Measurements from ENCODE around the gene ZNF385B. TPM values are rescaled to one million over a fixed set of nuclear protein-coding genes. Genes with fewer than 3 reads are reported as not detected.

ZNF385B gene
- total RNA-seq, 2 donors from 2014 or later = not detected

DNA sequence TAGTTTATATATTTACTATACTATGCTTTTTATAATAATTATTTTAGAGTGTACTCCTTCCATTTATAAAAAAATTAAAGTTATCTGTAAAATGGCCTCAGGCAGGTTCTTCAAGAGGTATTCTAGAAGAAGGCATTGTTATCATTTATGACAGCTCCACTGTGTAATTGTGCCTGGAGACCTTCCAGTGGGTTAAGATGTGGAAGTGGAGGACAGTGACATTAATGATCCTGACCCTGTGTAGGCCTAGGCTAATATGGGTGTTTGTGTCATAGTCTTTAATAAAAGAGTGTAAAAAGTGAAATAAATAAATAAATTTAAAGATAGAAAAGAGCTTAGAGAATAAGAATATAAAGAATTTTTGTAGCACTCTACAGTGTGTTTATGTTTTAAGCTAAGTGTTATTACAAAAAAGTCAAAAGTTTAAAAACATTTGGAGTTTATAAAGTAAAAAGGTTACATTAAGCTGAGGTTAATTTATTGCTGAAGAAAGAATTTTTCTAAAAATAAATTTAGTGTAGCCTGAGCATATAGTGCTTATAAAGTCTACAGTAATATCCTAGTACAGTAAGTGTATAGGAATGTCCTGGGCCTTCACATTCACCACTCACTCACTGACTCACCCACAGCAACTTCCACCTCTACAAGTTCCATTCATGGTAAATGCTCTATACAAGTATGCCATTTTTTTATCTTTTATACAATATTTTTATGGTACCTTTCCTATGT, 406.8 kb downstream of the ZNF385B start:
- Mint-ChIP-seq H3K9me3 (peaks cover 6 to 11% of the 10 kb centered on the region in 2 donors), H3K36me3 (no peaks in the 10 kb centered on the region), H3K27ac (no peak overlapping the region)
- no peak for DNase-seq (ENCODE audit: low spot score in 2 of 2)
- no peak for ATAC-seq

DNA sequence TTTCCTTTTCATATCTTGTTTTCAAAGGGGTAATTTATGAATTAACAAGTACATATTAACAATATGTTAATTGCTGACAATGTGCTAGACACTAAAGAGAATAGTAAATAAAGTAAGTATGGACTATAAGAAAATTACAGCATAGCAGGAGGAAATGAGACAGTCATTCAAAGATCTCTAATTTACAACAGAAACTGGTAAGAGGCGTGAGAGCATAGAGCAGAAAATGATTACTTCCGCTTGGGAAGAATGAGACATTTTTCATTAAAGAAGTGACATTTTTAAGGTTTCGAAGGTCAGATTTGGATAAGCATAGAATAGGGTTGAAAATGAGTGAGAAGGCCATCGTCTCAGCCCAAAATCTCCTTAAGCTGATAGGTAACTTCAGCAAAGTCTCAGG, 412.4 kb downstream of the ZNF385B start:
- H3K36me3 Mint-ChIP-seq = no peaks in the 10 kb centered on the region
- DNase-seq (ENCODE audit: low spot score in 2 of 2) = no peak
- ATAC-seq = no peak
- H3K27ac Mint-ChIP-seq = no peak overlapping the region
- no peaks in the 10 kb centered on the region for H3K9me3 Mint-ChIP-seq

DNA sequence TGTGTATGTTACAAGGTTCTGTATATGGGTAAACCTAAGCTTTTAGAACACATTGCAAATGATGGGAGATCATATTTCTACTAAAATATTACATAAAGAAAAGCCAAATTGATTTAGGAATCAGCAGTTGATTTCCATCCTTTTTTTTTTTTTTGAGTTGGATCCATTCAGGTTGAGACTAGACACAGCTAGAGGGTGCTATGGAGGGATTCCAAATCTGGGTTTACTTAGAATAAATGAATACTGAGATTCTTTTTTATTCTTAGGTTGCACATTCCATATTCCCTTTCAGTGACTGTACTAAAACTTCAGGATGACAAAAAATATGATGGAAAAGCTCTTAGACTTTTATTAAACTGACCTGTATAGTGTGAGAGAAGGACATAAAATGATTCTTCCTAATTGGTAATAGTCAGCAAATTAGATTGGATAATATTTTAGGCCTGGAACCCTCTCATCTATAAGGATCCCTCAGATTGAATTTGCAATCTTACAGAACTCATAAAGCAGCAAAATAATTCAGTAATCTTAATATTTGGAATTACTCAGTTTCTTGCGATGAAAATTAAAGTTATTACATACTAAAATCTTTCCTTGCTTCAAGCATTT, 413.5 kb downstream of the ZNF385B start:
- H3K27ac Mint-ChIP-seq = no peak overlapping the region
- no peaks in the 10 kb centered on the region for H3K9me3 Mint-ChIP-seq
- DNase-seq (ENCODE audit: low spot score in 2 of 2) = no peak
- H3K36me3 Mint-ChIP-seq = no peaks in the 10 kb centered on the region
- ATAC-seq = no peak

DNA sequence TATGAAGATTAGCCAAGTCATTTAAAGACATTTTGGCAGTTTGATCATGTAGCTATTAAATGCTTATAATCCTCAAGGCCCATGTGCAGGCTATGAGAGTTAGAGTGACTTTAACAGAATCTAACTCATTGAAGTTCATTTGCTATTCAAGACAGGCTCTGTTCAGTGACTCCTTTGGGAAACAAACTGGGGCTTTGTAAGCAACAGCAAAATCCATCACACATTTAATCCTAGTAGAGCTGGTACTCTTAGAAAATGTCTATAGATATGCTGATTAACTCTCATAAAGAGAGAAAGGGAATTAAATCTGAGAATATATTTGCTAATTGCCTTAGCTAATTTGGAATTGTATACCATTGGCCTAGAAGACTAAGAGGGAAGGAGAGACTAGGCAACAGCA, 414.0 kb downstream of the ZNF385B start:
- Mint-ChIP-seq H3K27ac (no peak overlapping the region), H3K36me3 (no peaks in the 10 kb centered on the region)

DNA sequence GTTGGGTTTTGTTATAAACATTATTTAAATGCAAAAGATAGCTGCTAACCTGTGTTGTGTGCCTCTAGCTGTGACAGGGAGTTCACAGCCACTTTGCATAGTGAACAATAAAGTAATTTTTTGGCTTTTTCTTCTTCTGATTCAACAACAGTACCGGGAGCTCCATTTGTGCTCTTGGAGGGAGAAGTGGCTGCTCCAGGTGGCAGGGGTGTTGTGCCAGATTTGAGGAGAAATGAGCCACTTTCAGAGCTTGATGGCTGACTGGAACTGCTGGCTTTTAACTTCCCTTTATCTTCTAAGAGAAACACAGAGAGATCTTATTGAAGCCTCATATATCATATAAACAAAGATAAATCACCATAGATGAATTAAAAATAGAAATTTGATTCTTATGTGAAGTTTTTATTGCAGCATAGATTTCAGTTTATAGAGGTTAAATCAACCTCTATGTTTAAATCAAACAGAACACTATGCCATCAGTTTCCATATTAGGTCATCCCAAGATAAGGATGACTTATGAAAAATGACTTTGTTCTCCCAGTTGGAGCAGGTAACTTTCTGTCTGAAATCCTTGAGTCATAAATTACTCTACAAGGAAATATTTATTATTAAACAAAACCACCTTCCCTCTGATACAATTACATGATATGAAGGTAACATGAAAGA, 414.8 kb downstream of the ZNF385B start:
- H3K36me3 Mint-ChIP-seq = no peaks in the 10 kb centered on the region
- H3K27ac Mint-ChIP-seq = no peak overlapping the region
- H3K9me3 Mint-ChIP-seq = no peaks in the 10 kb centered on the region
- DNase-seq (ENCODE audit: low spot score in 2 of 2) (no peak), ATAC-seq (no peak)

More for the DNA sequence above, 414.0 kb downstream of the ZNF385B start:
- no peak for ATAC-seq
- H3K9me3 Mint-ChIP-seq = no peaks in the 10 kb centered on the region
- DNase-seq (ENCODE audit: low spot score in 2 of 2) = no peak

DNA sequence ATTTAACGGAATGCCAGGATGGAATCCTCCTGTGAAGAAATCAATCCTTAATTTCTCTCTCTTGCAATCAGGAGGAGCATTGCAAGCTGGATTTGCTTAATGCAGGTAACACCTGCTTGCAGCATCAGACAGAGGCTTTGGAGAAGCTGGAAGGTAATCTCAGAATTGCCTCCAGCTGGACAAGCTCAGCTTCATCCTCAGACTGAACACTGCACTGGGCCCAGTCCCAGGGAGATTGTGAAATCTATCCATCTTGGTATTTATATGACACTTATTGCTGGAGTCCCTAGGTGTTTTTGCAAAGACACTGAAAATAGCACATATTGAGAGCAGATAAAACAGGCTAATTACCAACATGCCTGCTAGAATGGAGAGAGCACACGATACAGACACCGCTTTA, 417.4 kb downstream of the ZNF385B start:
- DNase-seq (ENCODE audit: low spot score in 2 of 2) (no peak), ATAC-seq (no peak)
- Mint-ChIP-seq H3K36me3 (no peaks in the 10 kb centered on the region), H3K27ac (no peak overlapping the region), H3K9me3 (no peaks in the 10 kb centered on the region)

DNA sequence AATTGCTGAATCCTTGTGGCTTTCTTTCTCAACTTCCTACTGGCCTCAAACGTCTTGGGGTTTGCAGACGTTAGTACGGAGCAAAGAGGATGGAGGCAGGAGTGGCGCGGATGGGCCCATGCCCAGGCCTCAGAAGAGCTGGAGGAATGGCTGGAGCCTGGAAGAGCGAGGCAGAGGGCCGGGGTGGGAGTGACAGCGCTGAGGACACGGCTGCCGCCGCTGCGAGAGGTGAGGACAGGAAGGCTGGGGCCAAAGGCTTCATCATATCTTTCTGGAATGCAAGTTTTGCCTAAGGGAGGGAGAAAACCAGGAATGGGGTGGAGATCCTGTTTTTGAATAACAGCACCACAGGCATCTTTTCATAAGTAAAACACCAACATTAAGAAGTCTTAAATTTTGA, 418.2 kb downstream of the ZNF385B start:
- Mint-ChIP-seq H3K36me3 (no peaks in the 10 kb centered on the region), H3K9me3 (no peaks in the 10 kb centered on the region)
- no peak for ATAC-seq

DNA sequence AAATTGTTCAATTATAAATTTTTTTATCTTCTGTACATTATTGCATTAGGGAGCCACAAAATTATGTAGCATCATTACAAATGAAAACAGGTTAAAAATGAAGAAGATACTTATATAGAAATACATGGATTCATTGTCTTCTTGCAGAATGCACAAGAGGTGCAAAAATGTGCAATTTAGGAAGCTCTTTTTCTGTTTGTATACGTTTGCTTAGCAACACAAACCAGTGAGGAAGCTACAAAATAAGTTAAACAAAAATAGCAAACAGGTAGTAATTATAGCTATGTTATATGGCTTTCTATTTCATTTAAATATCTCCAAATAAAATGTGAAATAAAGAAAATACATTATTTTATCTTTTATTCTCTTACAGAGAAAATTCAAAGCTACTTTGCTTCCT, 419.2 kb downstream of the ZNF385B start:
- H3K36me3 Mint-ChIP-seq = no peaks in the 10 kb centered on the region
- DNase-seq (ENCODE audit: low spot score in 2 of 2) = no peak
- H3K9me3 Mint-ChIP-seq = no peaks in the 10 kb centered on the region
- no peak for ATAC-seq
- H3K27ac Mint-ChIP-seq = no peak overlapping the region

More for the DNA sequence above, 418.2 kb downstream of the ZNF385B start:
- H3K27ac Mint-ChIP-seq = no peak overlapping the region
- DNase-seq (ENCODE audit: low spot score in 2 of 2) = no peak

DNA sequence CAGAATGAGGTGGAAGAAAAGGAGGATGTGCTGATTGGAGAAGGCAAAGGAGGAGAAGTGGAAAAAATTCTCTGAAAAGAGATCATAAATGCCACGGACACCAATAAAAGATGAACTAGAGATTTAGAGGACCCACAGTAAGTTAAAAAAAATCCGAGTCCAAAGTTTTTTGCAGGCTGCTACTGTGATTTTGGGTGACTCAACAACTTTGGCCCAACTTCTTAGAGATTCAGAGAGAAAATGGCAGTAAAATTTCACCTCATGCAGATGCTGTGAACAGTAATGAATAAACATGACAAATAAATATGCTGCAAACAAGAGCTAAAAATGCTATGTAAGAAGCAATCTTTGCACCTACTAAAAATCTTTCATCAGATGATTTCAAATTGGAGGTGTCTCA, 419.9 kb downstream of the ZNF385B start:
- DNase-seq (ENCODE audit: low spot score in 2 of 2) (no peak), ATAC-seq (no peak)
- Mint-ChIP-seq H3K36me3 (no peaks in the 10 kb centered on the region), H3K9me3 (no peaks in the 10 kb centered on the region), H3K27ac (no peak overlapping the region)

DNA sequence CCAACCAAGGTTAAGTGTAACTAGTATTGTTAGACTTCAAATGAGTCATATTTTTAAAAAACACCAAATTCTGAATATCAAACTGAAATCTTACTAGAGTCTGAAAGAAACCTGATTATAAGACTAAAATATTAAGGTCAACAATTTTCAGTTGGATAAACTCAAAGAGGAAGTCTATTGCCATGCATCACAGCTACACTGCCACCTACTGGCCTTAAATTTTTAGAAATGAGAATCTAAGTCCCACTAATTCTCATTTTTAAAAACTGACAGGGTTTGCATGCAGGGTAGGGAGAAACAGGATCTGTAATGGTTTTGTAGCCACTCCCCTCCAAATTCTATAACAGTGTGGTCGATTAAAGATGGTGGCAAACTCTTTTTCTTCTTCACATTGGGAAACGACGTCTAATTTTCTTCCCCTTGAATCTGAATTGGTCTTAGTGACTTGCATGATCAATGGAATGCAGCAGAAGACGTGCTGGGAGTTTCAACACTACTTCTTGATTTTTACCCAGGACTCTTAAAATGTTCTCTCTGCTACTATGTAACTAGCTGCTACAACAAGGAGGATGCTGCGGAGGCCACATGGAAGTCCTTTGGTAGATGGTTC, 420.7 kb downstream of the ZNF385B start:
- ATAC-seq (no peak), DNase-seq (ENCODE audit: low spot score in 2 of 2) (no peak)
- Mint-ChIP-seq H3K36me3 (no peaks in the 10 kb centered on the region), H3K9me3 (no peaks in the 10 kb centered on the region), H3K27ac (no peak overlapping the region)

DNA sequence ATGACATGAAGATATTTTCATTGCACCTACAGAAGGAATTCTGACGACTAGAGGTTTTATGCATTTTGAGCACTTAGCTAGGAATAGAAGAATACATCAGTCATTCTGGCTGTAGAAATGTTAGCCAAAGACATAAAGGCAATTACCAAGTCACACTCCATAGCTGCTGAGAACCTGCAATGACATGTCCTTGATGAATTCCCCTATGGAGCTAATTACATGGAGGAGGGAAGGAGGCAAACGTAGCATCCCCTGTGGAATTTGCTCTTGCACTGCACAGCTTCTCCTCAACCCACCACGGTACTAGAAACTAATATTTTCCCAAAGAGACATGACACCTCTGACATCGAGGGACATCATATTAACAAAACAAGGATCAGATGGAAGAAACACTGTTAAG, 422.8 kb downstream of the ZNF385B start:
- ATAC-seq = no peak
- H3K27ac Mint-ChIP-seq = no peak overlapping the region
- H3K36me3 Mint-ChIP-seq = no peaks in the 10 kb centered on the region
- no peak for DNase-seq (ENCODE audit: low spot score in 2 of 2)
- H3K9me3 Mint-ChIP-seq = no peaks in the 10 kb centered on the region

DNA sequence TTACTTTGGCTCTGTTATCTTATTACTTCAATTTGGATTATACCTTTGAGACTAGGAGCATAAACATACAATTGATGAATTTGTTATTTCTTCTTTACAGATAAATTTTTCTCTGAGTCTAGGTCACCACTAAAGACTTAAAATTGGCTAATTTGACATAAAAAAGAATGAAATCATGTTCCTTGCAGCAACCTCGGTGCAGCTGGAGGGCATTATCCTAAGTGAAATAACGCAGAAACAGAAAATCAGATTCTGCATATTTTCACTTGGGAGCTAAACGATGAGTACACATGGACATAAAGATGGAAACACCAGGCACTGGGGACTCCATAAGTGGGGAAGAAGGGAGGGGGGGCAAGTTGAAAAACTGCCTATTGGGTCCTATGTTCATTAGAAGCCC, 424.0 kb downstream of the ZNF385B start:
- H3K27ac Mint-ChIP-seq = no peak overlapping the region
- ATAC-seq = no peak
- DNase-seq (ENCODE audit: low spot score in 2 of 2) = no peak
- no peaks in the 10 kb centered on the region for H3K36me3 Mint-ChIP-seq
- H3K9me3 Mint-ChIP-seq = no peaks in the 10 kb centered on the region

DNA sequence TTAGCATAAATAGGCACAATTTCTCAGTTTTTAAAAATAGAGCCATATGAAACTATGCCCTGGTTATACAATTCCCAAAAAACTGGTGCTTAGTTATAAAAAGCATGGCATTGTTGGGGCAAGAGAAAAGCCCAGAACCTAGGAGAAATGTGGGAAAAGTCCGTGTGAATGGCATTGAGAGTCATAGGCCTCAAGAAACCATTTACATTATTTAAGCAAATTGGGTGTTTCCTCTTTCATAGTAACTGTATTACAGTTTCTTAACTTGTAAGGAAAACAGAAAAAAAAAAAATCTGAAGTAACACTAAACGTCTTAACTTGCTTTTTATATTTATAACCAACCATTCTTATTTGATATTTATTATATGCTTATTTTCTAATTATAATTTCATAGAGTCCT, 425.8 kb downstream of the ZNF385B start:
- Mint-ChIP-seq H3K9me3 (no peaks in the 10 kb centered on the region), H3K27ac (no peak overlapping the region), H3K36me3 (no peaks in the 10 kb centered on the region)
- ATAC-seq (no peak), DNase-seq (ENCODE audit: low spot score in 2 of 2) (no peak)

DNA sequence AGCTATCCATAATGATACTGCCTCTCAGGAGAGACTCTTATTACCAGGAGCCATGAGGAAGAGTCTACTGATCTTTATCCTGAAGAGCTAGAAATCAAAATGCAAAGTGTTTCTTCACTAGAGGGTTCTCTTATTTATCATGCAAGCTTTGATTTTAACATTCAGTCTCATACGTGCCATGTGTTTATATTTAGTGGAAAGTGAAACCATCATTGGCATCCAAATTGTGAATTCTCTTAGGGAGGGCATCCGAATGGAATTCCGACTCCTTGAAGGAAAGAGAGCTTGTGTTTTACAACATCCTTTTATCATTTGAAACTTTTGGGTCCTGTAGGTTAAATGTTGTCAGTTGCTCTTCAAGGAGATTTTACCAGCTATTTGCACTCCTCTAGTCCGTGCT, 426.4 kb downstream of the ZNF385B start:
- DNase-seq (ENCODE audit: low spot score in 2 of 2) (no peak), ATAC-seq (no peak)
- Mint-ChIP-seq H3K9me3 (no peaks in the 10 kb centered on the region), H3K27ac (no peak overlapping the region), H3K36me3 (no peaks in the 10 kb centered on the region)

DNA sequence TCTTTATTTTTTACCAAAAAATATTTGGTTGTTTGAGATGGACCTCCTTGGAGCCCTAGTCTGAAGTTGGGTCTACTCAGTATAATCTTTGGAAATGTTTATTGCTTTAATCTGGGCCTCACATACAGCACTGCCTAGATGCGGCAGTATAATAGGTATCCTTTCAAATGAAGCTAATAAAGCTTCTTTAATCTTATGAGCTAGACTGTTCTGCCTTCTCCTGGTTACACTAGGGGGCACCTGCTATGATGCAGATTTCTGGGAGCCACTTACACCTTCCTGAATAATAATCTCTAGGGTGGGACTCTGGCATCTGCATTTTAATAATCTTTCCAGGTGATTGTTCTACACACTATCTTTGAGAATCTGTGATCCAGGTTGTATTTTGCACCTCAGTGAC, 427.1 kb downstream of the ZNF385B start:
- Mint-ChIP-seq H3K9me3 (no peaks in the 10 kb centered on the region), H3K36me3 (no peaks in the 10 kb centered on the region), H3K27ac (no peak overlapping the region)
- DNase-seq (ENCODE audit: low spot score in 2 of 2) (no peak), ATAC-seq (no peak)

DNA sequence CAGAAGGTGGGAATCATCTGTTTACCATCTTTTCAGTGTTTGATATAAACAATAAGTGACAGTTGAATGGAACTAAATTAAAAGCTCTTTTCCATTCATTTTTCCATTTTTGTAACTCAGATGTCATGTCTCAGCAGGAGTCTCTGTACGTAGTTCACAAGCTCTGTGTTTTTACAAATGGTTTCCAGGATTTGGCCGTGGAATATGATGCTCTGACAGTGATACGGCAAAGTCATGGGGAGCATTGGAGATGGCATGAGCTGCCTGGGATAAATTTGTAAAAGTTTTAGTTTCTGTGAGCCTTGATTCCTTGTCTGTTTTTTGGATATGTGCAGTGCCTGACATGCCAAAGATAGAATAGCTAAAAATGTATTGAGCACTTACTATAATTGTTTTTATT, 428.7 kb downstream of the ZNF385B start:
- H3K27ac Mint-ChIP-seq = no peak overlapping the region
- no peaks in the 10 kb centered on the region for H3K9me3 Mint-ChIP-seq
- ATAC-seq (no peak), DNase-seq (ENCODE audit: low spot score in 2 of 2) (no peak)
- no peaks in the 10 kb centered on the region for H3K36me3 Mint-ChIP-seq

DNA sequence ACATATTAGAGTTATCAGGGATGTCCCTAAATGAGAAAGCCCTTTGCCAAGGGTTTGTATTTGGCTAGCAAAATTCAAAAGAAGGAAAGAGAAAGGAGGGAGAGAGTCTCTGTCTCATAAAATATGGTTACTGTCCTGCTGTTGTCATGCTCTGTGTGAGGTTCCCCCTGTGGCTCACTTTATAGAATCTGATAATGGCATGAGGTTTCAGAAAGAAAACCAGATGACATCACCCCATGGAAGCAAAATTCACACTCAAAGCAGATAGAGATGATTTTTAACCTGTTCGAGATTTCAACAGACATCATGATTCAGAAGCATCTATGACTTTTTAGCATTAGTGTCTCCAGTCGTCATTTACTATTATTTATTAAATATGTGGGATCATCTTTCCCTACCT, 431.8 kb downstream of the ZNF385B start:
- H3K36me3 Mint-ChIP-seq = no peaks in the 10 kb centered on the region
- no peak overlapping the region for H3K27ac Mint-ChIP-seq
- no peaks in the 10 kb centered on the region for H3K9me3 Mint-ChIP-seq
- ATAC-seq = no peak
- no peak for DNase-seq (ENCODE audit: low spot score in 2 of 2)

Data from activated naive CD4-positive, alpha-beta T cell treated with anti-CD3 and anti-CD28 coated beads, Interleukin-2, amount 50 U/mL, for 72 hours (primary cell).